Measurements from ENCODE around the gene DOK7.

The DOK7 gene

DNA sequence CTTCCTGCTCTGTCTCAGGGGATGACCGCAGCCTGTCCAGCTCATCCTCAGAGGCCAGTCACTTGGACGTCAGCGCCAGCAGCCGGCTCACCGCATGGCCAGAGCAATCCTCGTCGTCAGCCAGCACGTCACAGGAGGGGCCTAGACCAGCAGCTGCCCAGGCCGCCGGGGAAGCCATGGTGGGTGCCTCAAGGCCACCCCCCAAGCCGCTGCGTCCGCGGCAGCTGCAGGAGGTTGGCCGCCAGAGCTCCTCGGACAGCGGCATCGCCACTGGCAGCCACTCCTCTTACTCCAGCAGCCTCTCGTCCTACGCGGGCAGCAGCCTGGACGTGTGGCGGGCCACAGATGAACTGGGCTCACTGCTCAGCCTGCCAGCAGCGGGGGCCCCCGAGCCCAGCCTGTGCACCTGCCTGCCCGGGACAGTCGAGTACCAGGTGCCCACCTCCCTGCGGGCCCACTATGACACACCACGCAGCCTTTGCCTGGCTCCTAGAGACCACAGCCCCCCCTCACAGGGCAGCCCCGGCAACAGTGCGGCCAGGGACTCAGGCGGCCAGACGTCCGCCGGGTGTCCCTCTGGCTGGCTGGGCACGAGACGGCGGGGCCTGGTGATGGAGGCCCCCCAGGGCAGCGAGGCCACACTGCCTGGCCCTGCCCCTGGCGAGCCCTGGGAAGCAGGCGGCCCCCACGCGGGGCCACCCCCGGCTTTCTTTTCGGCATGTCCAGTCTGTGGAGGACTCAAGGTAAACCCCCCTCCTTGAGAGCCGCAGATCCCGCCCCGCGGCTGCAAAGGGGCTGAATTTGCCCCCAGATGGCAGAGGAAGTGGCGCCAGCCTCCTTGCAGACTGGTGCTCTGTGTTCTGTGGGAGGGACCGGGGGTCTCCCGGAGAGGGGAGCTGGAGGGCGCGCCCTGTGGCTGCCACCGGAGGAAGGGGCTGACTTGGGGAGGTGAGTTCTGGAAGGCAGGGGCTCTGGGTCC lies 29.9 kb downstream of the DOK7 start:
- no peak for DNase-seq

GRCh38 chr4:3493720-3494461 lies 30.8 kb downstream of the DOK7 start:
- DNase-seq = no peak

DNA sequence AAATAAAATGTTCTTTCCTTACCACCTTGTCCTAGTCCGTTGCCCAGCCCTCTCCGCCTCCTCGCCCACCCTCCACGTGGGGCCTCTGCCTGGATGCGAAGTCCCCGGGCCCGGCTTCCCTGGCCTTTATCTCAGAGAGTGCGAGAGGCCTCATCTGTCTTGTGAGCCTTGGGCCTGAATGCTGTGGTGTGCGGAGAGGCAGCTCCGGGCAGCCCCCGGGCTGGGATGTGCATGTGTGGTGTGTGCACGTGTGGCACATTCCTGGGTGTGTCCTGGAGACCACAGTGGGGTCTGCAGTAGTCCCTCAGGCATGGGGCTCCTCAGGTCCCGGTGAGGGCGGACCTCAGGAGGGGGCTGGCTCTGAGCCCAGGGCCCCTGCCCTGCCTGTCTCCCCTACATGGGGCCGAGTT lies 31.4 kb downstream of the DOK7 start:
- DNase-seq = no peak

- DNase-seq = no peak
These were observed 32.3 kb downstream of the DOK7 start for GRCh38 chr4:3495204-3495975.

DNA sequence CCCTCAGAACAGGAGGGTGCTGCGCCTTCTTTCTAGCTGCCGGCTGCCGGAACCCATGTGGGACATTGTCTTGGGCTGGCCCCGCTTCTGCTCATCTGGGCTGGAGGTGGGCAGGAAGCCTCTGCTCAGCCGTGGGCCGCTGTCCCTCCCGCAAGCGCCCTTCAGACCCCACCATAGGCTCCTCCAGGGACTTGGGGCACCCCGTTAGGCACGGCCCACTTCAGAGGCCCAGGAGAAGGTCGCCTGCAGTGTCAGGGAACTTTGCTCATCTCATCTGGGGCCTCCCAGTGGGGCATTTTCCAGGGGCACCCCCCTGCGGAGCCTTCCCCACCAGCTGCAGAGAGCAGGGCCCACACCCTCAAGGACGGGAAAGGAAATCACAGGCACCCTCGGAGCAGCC lies 32.9 kb downstream of the DOK7 start:
- no peak for DNase-seq

- DNase-seq = no peak
These were observed 34.0 kb downstream of the DOK7 start for GRCh38 chr4:3497095-3497494.

GRCh38 chr4:3497523-3498389 lies 34.6 kb downstream of the DOK7 start:
- DNase-seq = no peak

DNA sequence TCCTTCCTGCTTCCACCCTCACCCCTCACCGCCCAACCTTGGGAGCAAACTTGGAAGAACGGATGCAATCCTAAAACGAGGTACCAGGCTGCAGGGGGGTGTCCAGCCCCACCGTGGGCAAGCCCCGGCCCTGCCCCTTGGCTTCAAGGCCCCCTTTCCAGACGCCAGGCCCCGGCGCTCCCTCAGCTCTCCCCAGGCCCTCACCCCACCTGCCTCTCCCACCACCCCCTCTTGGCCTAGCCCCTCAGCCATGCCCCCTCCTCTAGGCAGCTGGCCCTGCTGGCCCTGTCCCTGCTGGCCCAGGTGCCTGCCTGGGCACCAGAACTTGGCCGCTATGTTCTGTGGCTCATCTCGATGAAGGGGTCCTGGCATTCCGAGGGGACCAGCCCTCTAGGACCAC lies 35.3 kb downstream of the DOK7 start:
- DNase-seq = no peak

- DNase-seq = no peak
These were observed 35.9 kb downstream of the DOK7 start for GRCh38 chr4:3498901-3499510.

GRCh38 chr4:3499710-3500109 lies 36.6 kb downstream of the DOK7 start:
- DNase-seq = no peak

DNA sequence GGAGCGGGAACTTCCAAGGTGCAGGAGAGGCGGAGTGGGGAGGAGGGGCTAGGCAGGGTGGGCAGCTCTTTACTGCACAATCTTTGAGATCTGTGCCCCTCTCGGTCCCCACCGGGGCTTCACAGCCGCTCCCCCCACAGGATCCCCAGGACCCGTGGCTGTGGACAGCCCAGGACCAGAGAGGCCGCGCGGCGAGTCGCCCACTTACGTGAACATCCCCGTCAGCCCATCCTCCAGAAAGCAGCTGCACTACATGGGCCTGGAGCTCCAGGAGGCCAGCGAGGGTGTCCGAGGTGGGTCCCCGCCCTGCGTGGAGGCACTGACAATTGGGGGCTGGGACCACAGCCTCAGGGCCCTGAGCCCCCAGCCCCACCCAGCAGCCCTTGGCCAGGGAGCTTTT lies 37.0 kb downstream of the DOK7 start:
- DNase-seq = no peak

DNA sequence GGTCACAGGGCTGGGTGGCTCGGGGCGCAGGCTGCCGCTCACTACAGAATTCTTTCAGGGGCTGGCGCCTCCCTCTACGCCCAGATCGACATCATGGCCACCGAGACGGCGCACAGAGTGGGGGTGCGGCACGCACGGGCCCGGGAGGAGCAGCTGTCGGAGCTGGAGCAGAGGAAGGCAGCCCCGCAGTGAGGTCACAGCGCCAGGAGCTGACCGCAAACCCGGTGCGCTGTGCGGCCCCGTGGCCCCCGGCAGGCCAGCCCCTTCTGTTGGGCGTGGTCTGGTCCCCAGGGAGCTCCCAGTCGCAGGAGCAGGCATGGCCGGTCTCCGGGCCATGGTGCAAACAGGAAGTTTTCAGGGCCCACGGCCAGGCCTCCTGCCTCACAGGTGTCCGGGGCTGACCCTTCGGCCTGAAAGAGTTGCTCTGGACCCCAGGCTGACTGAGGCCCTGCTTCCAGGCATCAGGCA lies 37.6 kb downstream of the DOK7 start:
- DNase-seq = no peak

DNA sequence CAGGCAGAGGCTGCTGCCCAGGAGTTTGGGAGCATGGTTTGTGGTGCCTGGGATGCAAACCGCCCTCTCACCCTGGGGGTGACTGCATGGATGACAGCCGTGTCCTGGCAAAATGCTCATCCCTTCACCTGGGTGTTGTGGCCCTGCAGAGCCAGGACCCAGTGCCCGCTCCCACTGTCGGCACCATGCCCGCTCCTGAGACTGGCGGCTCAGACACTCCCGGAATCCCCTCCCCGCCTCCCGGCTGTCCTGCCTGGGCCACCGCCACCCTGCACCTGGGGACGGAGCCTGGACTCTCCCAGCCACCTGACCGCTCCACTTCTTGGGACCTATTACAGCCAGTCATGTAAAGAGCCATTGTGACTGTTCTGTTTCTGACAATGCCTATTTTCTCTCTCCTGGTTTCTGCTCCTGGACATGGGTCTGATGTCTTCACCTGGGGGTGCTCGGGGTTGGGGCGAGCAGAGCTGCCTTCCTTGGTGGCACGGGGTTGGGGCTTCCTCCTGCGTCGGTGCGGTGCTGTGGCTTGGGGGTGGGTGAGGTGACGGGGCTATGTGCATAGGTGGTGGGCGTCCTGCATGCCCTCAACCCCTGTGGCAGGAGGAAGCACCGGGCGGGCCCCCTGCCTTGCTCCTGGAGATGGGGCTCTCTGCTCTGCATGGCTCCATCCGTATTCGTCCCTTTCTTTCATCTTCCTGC lies 38.2 kb downstream of the DOK7 start:
- no peak for DNase-seq

DNA sequence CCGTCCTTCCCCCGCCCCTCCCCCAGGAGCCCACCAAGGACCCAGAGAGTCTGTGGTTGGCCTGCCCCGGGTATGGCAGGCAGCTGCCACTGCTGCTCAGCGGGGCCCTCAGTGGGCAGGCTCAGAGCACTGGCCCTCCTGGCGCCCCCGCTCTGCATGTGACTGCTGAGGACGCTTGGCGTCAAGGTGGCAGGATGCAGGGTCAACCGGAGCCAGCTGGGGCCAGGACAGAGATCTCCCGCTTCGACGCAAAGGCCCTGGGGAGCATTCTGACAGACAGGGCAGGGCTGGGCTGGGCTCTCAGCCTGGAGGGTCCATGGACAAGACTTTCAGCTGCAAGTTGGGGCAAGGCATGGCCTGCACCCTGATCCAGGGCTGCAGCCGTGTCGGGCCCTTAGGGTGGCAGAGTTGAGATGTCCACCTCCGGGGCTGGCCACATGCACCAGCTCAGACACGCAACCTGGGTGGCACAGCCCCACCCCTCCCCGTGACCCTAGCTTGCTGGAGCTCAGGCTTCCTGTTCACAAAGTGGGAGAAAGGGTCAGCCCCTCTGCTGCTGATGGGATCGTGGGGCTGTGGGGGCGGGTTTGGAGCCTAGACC lies 38.8 kb downstream of the DOK7 start:
- no peak for DNase-seq

DNA sequence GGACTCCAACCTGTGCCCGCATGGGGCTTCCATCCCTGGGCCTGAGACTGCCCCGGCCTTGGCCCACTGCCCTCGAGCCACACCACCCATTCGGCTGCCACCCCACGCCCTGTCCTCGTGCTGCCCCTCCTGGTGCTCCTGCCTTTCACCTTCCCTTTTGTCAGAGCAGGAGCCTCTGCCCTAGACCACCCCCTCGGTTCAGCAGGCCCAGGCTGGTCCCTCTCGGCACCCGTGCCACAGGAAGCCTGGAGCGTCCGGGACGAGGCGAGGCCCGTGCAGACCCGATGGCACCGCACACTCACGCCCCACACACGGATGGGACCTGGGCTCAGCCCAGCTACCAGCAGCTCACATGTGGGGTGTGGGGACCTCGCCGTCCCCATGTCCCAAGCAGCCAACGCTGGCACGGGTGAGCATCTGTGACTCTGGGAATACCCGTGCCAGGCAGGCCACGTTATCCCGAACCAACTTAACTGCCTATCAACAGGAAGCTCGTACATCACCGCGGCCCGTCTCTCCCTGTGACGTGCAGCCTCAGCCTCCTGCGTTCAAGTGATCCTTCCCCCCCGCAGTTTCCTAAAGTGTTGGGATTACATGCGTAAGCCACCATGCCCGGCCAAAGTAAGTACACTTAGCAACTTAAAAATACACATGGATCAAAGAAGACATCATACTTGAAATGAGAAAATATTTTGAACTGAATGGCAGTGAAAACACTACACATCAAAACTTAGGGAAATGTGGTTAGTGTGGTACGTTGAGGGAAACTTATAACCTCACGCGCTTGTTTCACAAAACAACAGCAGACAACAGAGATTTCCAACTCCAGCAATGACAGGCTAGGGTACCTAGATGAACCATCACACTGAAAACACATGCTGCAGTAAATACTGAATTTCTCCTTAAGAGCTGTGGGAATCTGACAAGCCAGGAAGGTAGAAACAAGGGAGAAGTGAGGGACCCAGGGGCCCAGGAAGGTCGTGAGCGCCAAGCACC lies 40.1 kb downstream of the DOK7 start:
- no peak for DNase-seq

GRCh38 chr4:3505231-3505630 lies 42.1 kb downstream of the DOK7 start:
- DNase-seq = no peak

DNA sequence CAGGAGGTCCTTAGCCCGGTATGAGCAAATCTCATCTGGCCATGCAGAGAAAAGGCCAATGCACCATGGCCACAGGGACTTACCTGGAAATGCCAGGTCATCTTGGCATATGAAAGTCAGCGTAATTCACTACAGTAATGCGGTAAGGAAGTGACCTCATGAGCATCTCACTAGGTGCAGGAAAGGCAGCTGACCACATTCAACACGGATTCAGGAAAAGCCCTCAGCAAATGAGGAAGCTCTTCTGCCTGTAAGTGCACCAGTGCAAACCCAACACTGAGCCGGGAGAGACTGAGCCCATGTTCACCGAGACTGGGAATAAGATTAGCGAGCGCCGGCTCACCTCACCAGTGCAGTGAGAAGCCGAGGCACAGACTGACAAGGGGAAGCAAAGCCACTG lies 45.4 kb downstream of the DOK7 start:
- DNase-seq = no peak

DNA sequence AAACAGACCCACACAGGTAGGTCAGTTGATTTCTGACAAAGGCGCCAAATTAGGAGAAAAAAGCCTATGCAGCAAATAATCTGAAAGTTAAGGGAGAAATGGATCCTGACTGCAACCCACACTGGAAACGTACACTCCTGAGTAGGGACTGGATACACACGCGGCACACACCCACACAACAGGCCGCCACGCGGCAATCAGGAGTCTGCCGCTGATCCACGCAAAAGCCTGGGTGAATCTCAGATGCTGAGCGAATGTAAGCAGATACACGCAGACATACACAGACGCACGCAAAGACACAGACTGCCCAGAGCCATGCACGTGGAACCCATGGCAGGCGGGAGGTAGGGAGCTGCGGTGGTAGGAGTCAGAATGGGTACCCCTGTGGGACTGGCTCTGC lies 47.4 kb downstream of the DOK7 start:
- DNase-seq = no peak

- no peak for DNase-seq
These were observed 48.1 kb downstream of the DOK7 start for GRCh38 chr4:3511187-3511586.

Data from NCI-H526 treated with DMSO at 0.1 percent for 48 hours (cell line).